HCT116 (cell line): ENCODE results near the gene OLFML2B.

Experiments
- ATF3 ChIP-seq: IDR thresholded peaks from 2 replicates; pipeline ENCODE4 v1.6.1; 2012
- CTCF ChIP-seq, 3 experiments: fragments of 200-600 bp in 1 of 3; sonication (generic) in 1 of 3; IDR thresholded peaks in 2 of 3; conservative IDR thresholded peaks in 1 of 3; 2 replicates each; pipeline ENCODE4 v1.5.1; 2012 to 2017; ENCODE audit warnings: low read depth in 2 of 3, low read length in 2 of 3, antibody characterized with exemption in 1 of 3, borderline replicate concordance in 1 of 3, control low read depth in 1 of 3, mild to moderate bottlenecking in 1 of 3, mixed read lengths in 1 of 3, mixed run types in 1 of 3, moderate library complexity in 1 of 3; ENCODE audit not compliant: insufficient read depth in 1 of 3
- MAX ChIP-seq: IDR thresholded peaks from 2 replicates; pipeline ENCODE4 v1.6.1; 2012
- POLR2A ChIP-seq: IDR thresholded peaks from 2 replicates; pipeline ENCODE4 v1.7.0; 2011; ENCODE audit warnings: borderline replicate concordance; ENCODE audit not compliant: insufficient read depth, insufficient read length; ENCODE audit errors: extremely low read depth
- RAD21 ChIP-seq: IDR thresholded peaks from 2 replicates; pipeline ENCODE4 v1.6.1; 2012; ENCODE audit warnings: low read depth, mild to moderate bottlenecking
- REST ChIP-seq: IDR thresholded peaks from 2 replicates; pipeline ENCODE4 v1.6.1; 2012; ENCODE audit warnings: low read depth
- YY1 ChIP-seq: IDR thresholded peaks from 2 replicates; pipeline ENCODE4 v1.6.1; 2011; ENCODE audit warnings: low read length, low read depth, moderate library complexity, mild to moderate bottlenecking; ENCODE audit not compliant: insufficient replicate concordance; ENCODE audit errors: extremely low read depth

- no peak for TF ChIP-seq CTCF (IDR thresholded peaks at IDR 0.05 in 2 of 3, conservative IDR thresholded peaks at IDR 0.05 in 1 of 3; ENCODE audit: borderline replicate concordance in 1 of 3, insufficient read depth in 1 of 3, low read depth in 2 of 3, low read length in 2 of 3)
- no peak for TF ChIP-seq YY1
- TF ChIP-seq REST = no peak
- TF ChIP-seq POLR2A = no peak
- no peak for TF ChIP-seq ATF3
- no peak for TF ChIP-seq RAD21
- TF ChIP-seq MAX = no peak
Observed at GRCh38 chr1:161986328-161986727, 37.3 kb downstream of the OLFML2B start.
